Psoas muscle (tissue), 8 donors: ENCODE measurements around the gene HVCN1. TPM values are rescaled to one million over a fixed set of nuclear protein-coding genes. Genes with fewer than 3 reads are reported as not detected.

Experiments used
- ATAC-seq, 4 donors: fragments of 200-7000 bp; cut with Tn5 transposase; one replicate each; pipeline ENCODE4 v1.9.1; 2020; ENCODE audit warnings: moderate library complexity in 3 of 4, mild to moderate bottlenecking in 2 of 4
- DNase-seq, 2 donors: peaks; one replicate each; pipeline ENCODE4 v3.0.0-alpha.2; 2020
- H3K27ac ChIP-seq: fragments of 200-600 bp; one replicate; pipeline ENCODE4 v1.8.0; 2022
- H3K27me3 ChIP-seq, 3 donors: fragments of 200-600 bp in 1 of 3; one replicate each; pipeline versions ENCODE4 v1.6.1 to v1.8.0; 2013 to 2022; ENCODE audit warnings: low read length in 2 of 3, mild to moderate bottlenecking in 2 of 3, moderate library complexity in 1 of 3; ENCODE audit not compliant: insufficient read depth in 3 of 3
- H3K36me3 ChIP-seq, 2 donors: fragments of 200-600 bp in 1 of 2; one replicate each; pipeline versions ENCODE4 v1.6.1 to v1.8.0; 2013 to 2022; ENCODE audit warnings: low read depth in 1 of 2, mild to moderate bottlenecking in 1 of 2, moderate library complexity in 1 of 2; ENCODE audit not compliant: insufficient read depth in 1 of 2
- H3K4me1 ChIP-seq: fragments of 200-600 bp; one replicate; pipeline ENCODE4 v1.8.0; 2022
- H3K4me3 ChIP-seq: fragments of 200-600 bp; one replicate; pipeline ENCODE4 v1.8.0; 2022; ENCODE audit warnings: mild to moderate bottlenecking
- H3K9me3 ChIP-seq: fragments of 200-600 bp; one replicate; pipeline ENCODE4 v1.8.0; 2022
- WGBS, 3 donors: extraction: QIAGEN DNeasy Blood & Tissue Kit; methylation state at CpG; one replicate each; pipeline versions ENCODE4 v1.1.6 to v1.1.7; 2013; 5-methylcytosine and 5-hydroxymethylcytosine counted together
- intact Hi-C, 2 donors: fragments of 100-400 bp; cut with DNase I; formaldehyde crosslinking; loops; one replicate each; pipeline versions ENCODE4 v1.11.0 to v1.14.2; 2022
- polyA plus RNA-seq, 3 donors: library from polyadenylated mRNA; stranded (reverse); fragments of 200-250 nt; gene quantifications; one replicate each; pipeline ENCODE4 v1.2.3, GENCODE V29; 2013
- total RNA-seq, 4 donors: library from RNA; stranded (reverse); fragmentation: NEBNext Ultra II Directional in 2 of 4; extraction: Animal tissue kit (Norgen Biotek cat#: 25700) in 2 of 4; gene quantifications; one replicate each; pipeline versions ENCODE4 v1.2.1 to v1.2.4, GENCODE V29; 2021 to 2023
- TF ChIP-seq, protein P1 (sequence below): fragments of 200-600 bp; IDR thresholded peaks from one replicate; pipeline ENCODE4 v1.8.0; 2022; ENCODE audit warnings: antibody characterized with exemption
- donor health status: healthy with polysubstance abuse.
- donor health status: DM: no; HTN: no; CAD: no; lungs with moderate emphysema.
- donor health status: Bipolar disorder and iron deficiency.
- donor health status: healthy.
- donor health status: DM: yes; HTN: yes; CAD: no.
- donor health status: DM: no; HTN: no; CAD: no.
- donor health status: DM: no; HTN: no; CAD: no.
- donor health status: DM: yes; HTN: yes; CAD: no.

Gene HVCN1
- total and polyA plus RNA-seq, 7 donors = 1.4 to 8.9 (median 3.1) TPM

DNA sequence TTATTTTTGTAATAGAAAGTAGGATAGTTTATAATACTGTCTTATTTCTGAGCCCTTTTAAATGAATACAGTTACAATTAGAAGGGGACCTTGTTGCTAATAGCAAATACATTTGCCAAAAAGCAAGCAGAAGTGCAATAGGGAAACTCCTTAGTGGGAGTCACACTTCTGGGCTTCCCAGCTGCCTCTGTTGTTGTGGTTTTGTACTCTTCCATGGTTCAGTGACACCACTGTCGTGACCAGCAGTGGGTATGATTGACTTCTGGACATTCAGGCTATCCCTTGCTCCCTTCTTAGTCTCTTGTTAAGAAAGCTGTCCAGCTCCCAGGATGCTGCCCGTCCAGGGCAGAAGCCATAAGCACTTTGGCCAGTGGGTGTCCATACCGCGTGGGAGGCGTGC is 52.4 kb downstream of the HVCN1 start:
- intact Hi-C loops = loop anchor here in 1 of 2 donors (10.0 kb wide), 1 partner anchor 248 kb away; no protein-coding TSS in a partner anchor
- Histone ChIP-seq H3K27me3 (no peaks in the 10 kb centered on the region), H3K27ac (no peak overlapping the region), H3K4me1 (peaks cover 23% of the 10 kb centered on the region), H3K4me3 (no peak overlapping the region), H3K9me3 (no peaks in the 10 kb centered on the region), H3K36me3 (peaks cover 0 to 13% of the 10 kb centered on the region in 2 donors)
- WGBS, 3 donors = 95 to 96% (median 96%) methylated on average over 5 of the region's 5 CpGs
- TF ChIP-seq, protein P1, sequence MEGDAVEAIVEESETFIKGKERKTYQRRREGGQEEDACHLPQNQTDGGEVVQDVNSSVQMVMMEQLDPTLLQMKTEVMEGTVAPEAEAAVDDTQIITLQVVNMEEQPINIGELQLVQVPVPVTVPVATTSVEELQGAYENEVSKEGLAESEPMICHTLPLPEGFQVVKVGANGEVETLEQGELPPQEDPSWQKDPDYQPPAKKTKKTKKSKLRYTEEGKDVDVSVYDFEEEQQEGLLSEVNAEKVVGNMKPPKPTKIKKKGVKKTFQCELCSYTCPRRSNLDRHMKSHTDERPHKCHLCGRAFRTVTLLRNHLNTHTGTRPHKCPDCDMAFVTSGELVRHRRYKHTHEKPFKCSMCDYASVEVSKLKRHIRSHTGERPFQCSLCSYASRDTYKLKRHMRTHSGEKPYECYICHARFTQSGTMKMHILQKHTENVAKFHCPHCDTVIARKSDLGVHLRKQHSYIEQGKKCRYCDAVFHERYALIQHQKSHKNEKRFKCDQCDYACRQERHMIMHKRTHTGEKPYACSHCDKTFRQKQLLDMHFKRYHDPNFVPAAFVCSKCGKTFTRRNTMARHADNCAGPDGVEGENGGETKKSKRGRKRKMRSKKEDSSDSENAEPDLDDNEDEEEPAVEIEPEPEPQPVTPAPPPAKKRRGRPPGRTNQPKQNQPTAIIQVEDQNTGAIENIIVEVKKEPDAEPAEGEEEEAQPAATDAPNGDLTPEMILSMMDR = no peak
- DNase-seq (no peak), ATAC-seq (no peak)

DNA sequence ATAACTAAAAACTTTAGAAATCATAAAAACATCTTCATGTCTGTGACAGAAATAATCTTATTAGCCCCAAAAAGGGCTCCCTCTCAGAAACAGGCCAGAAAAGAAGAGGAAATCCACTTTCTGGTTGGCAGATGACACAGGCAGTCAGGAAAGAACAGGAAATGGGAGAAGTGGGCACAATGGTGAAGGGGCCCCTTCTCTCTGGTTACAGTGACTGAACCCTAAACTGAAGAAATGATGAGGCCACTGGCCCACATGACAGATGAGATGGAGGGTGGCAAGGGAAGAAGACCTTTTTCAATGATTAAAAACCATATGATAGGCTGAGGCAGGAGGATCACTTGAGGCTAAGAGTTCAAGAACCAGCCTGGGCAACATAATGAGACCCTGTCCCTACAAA is 53.9 kb downstream of the HVCN1 start:
- Histone ChIP-seq H3K9me3 (no peaks in the 10 kb centered on the region), H3K27ac (no peak overlapping the region), H3K4me3 (no peak overlapping the region), H3K27me3 (no peaks in the 10 kb centered on the region), H3K36me3 (peaks cover 0 to 16% of the 10 kb centered on the region in 2 donors), H3K4me1 (peaks cover 20% of the 10 kb centered on the region)
- intact Hi-C loops = loop anchor here in 1 of 2 donors (10.0 kb wide), 1 partner anchor 250 kb away; no protein-coding TSS in a partner anchor
- TF ChIP-seq, protein P1 = no peak
- no peak for DNase-seq
- ATAC-seq = no peak

DNA sequence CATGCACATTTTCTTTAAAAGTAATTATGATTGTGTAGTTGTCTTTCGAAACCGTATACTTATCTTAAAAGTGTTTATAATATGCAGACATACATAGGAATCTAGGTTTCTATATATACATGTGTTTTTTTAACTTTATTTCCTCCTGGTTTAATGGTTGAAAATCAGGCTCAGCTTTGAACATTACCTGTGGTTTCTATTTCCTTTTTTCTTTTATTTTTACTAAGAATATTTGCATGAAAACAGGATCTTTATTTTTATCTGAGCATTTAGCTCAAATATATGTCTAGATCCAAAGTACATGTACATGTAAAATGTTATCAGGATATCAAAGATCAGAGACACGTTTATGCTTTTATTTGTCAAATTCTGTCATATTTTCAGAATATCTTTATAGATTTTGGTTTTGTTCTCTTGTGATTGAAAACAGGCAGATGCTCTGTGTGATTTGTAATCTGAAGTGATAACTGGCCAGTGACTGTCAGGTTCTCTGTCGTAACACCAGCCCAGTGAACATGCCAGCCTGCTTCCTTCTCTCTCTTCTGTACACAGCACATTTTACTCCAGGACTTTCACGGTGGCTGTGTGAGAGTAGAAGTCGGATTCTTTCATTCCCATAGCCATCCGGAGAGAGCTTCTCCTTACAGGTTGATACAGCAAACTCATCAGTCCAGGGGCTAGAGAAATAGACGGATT is 61.3 kb downstream of the HVCN1 start:
- no peak for ATAC-seq
- TF ChIP-seq, protein P1 = no peak
- Histone ChIP-seq H3K27ac (no peak overlapping the region), H3K4me1 (no peaks in the 10 kb centered on the region), H3K4me3 (no peak overlapping the region), H3K36me3 (peaks cover 0 to 54% of the 10 kb centered on the region in 2 donors), H3K9me3 (no peaks in the 10 kb centered on the region), H3K27me3 (no peaks in the 10 kb centered on the region)
- no peak for DNase-seq
- intact Hi-C loops = no loop called here
- WGBS, 3 donors = 87 to 91% (median 88%) methylated on average over 8 of the region's 8 CpGs

DNA sequence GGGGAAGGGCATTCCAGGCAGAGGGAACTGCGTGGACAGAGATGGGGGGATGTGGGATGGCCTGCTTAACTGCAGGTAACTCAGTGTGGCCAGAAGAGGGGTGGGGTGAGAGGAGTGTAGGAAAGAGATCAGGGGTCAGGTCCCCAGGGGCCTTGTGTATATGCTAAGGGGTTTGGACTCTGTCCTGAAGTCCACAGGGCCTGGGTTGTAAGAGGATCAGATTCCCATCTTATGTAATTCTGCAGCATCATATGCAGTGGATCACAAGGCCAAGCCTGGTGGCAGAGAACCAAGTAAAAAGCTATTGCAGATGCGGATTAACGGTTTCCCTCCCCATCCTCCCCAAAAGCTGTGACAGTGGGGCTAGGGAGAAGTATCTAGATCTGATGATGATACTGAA is 66.3 kb downstream of the HVCN1 start:
- Histone ChIP-seq H3K9me3 (no peaks in the 10 kb centered on the region), H3K36me3 (peaks cover 0 to 19% of the 10 kb centered on the region in 2 donors), H3K4me3 (no peak overlapping the region), H3K27ac (no peak overlapping the region), H3K27me3 (no peaks in the 10 kb centered on the region), H3K4me1 (no peaks in the 10 kb centered on the region)
- TF ChIP-seq, protein P1 = no peak
- intact Hi-C loops = no loop called here
- DNase-seq (no peak), ATAC-seq (no peak)
- 86 to 98% (median 87%) methylated on average over 3 of the region's 3 CpGs for WGBS, 3 donors

DNA sequence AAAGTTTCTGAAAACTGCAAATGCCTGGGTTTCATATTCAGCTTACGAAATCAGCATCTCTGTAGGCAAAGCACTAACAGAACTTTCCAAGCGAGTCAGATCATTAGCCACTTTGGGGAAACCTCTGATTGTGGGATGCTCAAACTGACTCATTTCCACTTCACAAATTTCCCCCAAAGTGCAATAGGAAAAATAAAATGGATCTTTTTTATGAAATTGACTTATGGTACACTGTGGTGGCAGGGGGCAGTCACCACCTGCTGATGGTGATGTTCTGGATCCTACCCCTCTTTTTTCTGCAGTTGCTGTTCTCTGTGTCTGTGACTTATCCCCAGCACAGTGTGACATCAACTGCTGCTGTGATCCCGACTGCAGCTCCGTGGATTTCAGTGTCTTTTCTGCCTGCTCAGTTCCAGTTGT is 69.4 kb downstream of the HVCN1 start:
- DNase-seq = no peak
- peaks cover 0 to 17% of the 10 kb centered on the region in 2 donors for H3K36me3 ChIP-seq
- no peak overlapping the region for H3K27ac ChIP-seq
- H3K9me3 ChIP-seq = no peaks in the 10 kb centered on the region
- H3K4me3 ChIP-seq = no peak overlapping the region
- WGBS, 3 donors = 75 to 84% (median 79%) methylated on average over 4 of the region's 4 CpGs
- no peaks in the 10 kb centered on the region for H3K27me3 ChIP-seq
- TF ChIP-seq, protein P1 = no peak
- H3K4me1 ChIP-seq = peaks cover 6% of the 10 kb centered on the region
- ATAC-seq = no peak
- intact Hi-C loops = no loop called here
